GM12878 (cell line): ENCODE data around the gene MYL3. TPM values are rescaled to one million over a fixed set of nuclear protein-coding genes. Genes with fewer than 3 reads are reported as not detected.
A peak's percentile ranks its signal among the peaks of the same experiment; 100 is the strongest.

ENCODE experiments used
- ATAC-seq: fragments of 200-7000 bp; cut with Tn5 transposase; 3 replicates; pipeline ENCODE4 v1.9.1; 2020; ENCODE audit warnings: mild to moderate bottlenecking, moderate library complexity
- BruUV-seq: library from RNA; stranded (reverse); fragments of 400-500 nt; replicated peaks from 2 replicates; lab custom pipeline; 2021; lab: Mats Ljungman, UMichigan
- CTCF ChIA-PET: fragments of 300-600 bp; sonication (Branson Sonifier 250); formaldehyde crosslinking; extraction: SDS; loops from one replicate; lab custom pipeline; 2021; ENCODE audit warnings: inconsistent platforms; lab: Yijun Ruan, JAX
- POLR2A ChIA-PET: fragments of 350-600 bp; formaldehyde crosslinking; extraction: SDS; loops from one replicate; lab custom pipeline; 2021; ENCODE audit warnings: inconsistent platforms; lab: Charles Lee
- RAD21 ChIA-PET: fragments of 300-600 bp; sonication (Branson Sonifier 250); formaldehyde crosslinking; loops from one replicate; lab custom pipeline; 2023; ENCODE audit warnings: antibody characterized with exemption; ENCODE audit not compliant: unreplicated experiment; lab: Charles Lee
- SMC1A ChIA-PET: fragments of 300-600 bp; sonication (Branson Sonifier 250); formaldehyde crosslinking; loops from one replicate; lab custom pipeline; 2023; ENCODE audit not compliant: unreplicated experiment, uncharacterized antibody; lab: Charles Lee
- DNase-seq: peaks from one replicate; pipeline ENCODE4 v3.0.0-alpha.2; 2011; ENCODE audit warnings: low read depth, low spot score
- FAIRE-seq: peaks from 3 replicates; lab custom pipeline; 2011; peaks lifted over from hg19 to GRCh38; lab: Jason Lieb, UNC
- H2AFZ ChIP-seq: 2 replicates; pipeline ENCODE4 v1.6.0; 2011; ENCODE audit warnings: low read depth, low read length, control low read depth; ENCODE audit not compliant: control insufficient read depth
- H3K27ac ChIP-seq: 2 replicates; pipeline ENCODE4 v1.5.1; 2011; ENCODE audit warnings: control low read depth; ENCODE audit not compliant: control insufficient read depth, insufficient read depth
- H3K27me3 ChIP-seq, 2 experiments: replicated peaks in 1 of 2; 2 replicates each; pipeline versions ENCODE4 v1.6.0 to v1.6.1; 2011; ENCODE audit warnings: low read length in 1 of 2; ENCODE audit not compliant: control insufficient read depth in 2 of 2, insufficient read depth in 2 of 2
- H3K36me3 ChIP-seq, 2 experiments: 2 replicates each; pipeline ENCODE4 v1.5.1; 2011; ENCODE audit warnings: low read length in 1 of 2; ENCODE audit not compliant: control insufficient read depth in 2 of 2, insufficient read depth in 2 of 2
- H3K4me1 ChIP-seq: 2 replicates; pipeline ENCODE4 v1.6.1; 2011; ENCODE audit warnings: mild to moderate bottlenecking, low read length, moderate library complexity, mixed read lengths; ENCODE audit not compliant: control insufficient read depth, insufficient read depth
- H3K4me2 ChIP-seq: 2 replicates; pipeline ENCODE4 v1.6.0; 2011; ENCODE audit warnings: control low read depth; ENCODE audit not compliant: control insufficient read depth, insufficient read depth
- H3K4me3 ChIP-seq: fragments of 200-600 bp; sonication (generic); 2 replicates; pipeline ENCODE4 v1.5.1; 2016
- H3K79me2 ChIP-seq: 2 replicates; pipeline ENCODE4 v1.6.0; 2011; ENCODE audit warnings: low read length; ENCODE audit not compliant: control insufficient read depth, insufficient read depth
- H3K9ac ChIP-seq: 2 replicates; pipeline ENCODE4 v1.8.0; 2011; ENCODE audit warnings: low read length, control low read depth, mixed read lengths; ENCODE audit not compliant: control insufficient read depth, insufficient read depth
- H3K9me3 ChIP-seq: replicated peaks from 3 replicates; pipeline ENCODE4 v1.5.1; 2011; ENCODE audit warnings: mild to moderate bottlenecking, low read length; ENCODE audit not compliant: control insufficient read depth, insufficient read depth
- H4K20me1 ChIP-seq: 2 replicates; pipeline ENCODE4 v1.6.0; 2011; ENCODE audit not compliant: control insufficient read depth, insufficient read depth
- BCL3 ChIP-seq: IDR thresholded peaks from 2 replicates; pipeline ENCODE4 v1.6.1; 2011; ENCODE audit warnings: borderline replicate concordance, low read depth, mild to moderate bottlenecking, moderate library complexity, low read length; ENCODE audit not compliant: insufficient read depth, poor library complexity, severe bottlenecking
- BRCA1 ChIP-seq: IDR thresholded peaks from 2 replicates; pipeline ENCODE4 v1.6.1; 2011; ENCODE audit warnings: low read depth, low read length, improper control_type of control experiment
- DPF2 ChIP-seq: fragments of 450-650 bp; IDR thresholded peaks from 2 replicates; pipeline ENCODE4 v1.6.1; 2017; ENCODE audit warnings: mild to moderate bottlenecking
- E2F4 ChIP-seq: IDR thresholded peaks from 2 replicates; pipeline ENCODE4 v1.6.1; 2012; ENCODE audit warnings: low read depth, low read length, improper control_type of control experiment
- KLF5 ChIP-seq: fragments of 450-650 bp; IDR thresholded peaks from 2 replicates; pipeline ENCODE4 v1.6.1; 2014; ENCODE audit warnings: mild to moderate bottlenecking; ENCODE audit not compliant: partially characterized antibody
- PAX8 ChIP-seq: fragments of 450-650 bp; IDR thresholded peaks from 2 replicates; pipeline ENCODE4 v1.6.1; 2017; ENCODE audit warnings: mild to moderate bottlenecking, moderate library complexity
- PKNOX1 ChIP-seq: fragments of 450-650 bp; IDR thresholded peaks from 2 replicates; pipeline ENCODE4 v1.6.1; 2016; ENCODE audit warnings: mild to moderate bottlenecking
- PML ChIP-seq: IDR thresholded peaks from 2 replicates; pipeline ENCODE4 v1.6.1; 2012; ENCODE audit warnings: low read length, inconsistent platforms
- POLR2AphosphoS5 ChIP-seq: IDR thresholded peaks from 2 replicates; pipeline ENCODE4 v1.6.1; 2011; ENCODE audit warnings: mild to moderate bottlenecking, low read length, inconsistent platforms
- PRDM15 ChIP-seq: fragments of 450-650 bp; formaldehyde crosslinking; IDR thresholded peaks from 2 replicates; pipeline ENCODE4 v1.4.0; 2020; ENCODE audit warnings: mild to moderate bottlenecking, moderate library complexity
- WGBS: methylation state at CpG from one replicate; pipeline ENCODE4 v1.1.6; 2016; ENCODE audit warnings: low lambda C conversion rate; ENCODE audit not compliant: insufficient replicate concordance, insufficient coverage; ENCODE audit errors: missing lambda C conversion rate; 5-methylcytosine and 5-hydroxymethylcytosine counted together
- in situ Hi-C: fragments of 300-500 bp; cut with MboI; formaldehyde crosslinking; loops from 9 replicates; pipeline ENCODE4 v1.14.3; 2018; ENCODE audit warnings: mixed read lengths
- intact Hi-C: fragments of 100-400 bp; cut with micrococcal nuclease; formaldehyde crosslinking; loops from one replicate; pipeline ENCODE4 v1.14.2; 2022; ENCODE audit not compliant: unreplicated experiment
- polyA plus RNA-seq, 11 experiments: library from polyadenylated mRNA; depleted of rRNA in 4 of 11; unstranded in 6 of 11; stranded (reverse) in 5 of 11; fragments of >200 nt; fragmentation: Nextera tagmentation in 4 of 11; fragmentation: Illumina TruSeq in 1 of 11; extraction: Ambion mirVana in 4 of 11; extraction: Trizol in 1 of 11; gene quantifications; 1 replicate in 1 of 11; 2 replicates in 10 of 11; pipeline versions ENCODE4 v1.2.1 to v1.2.3, GENCODE V29; 2011 to 2016; ENCODE audit warnings: inconsistent platforms in 2 of 11, missing spikeins in 2 of 11, low read depth in 1 of 11
- total RNA-seq, 4 experiments: library from RNA; depleted of rRNA in 3 of 4; stranded (reverse); fragments of >200 nt in 3 of 4; fragmentation: Illumina TruSeq in 1 of 4; extraction: Trizol in 1 of 4; gene quantifications; 2 replicates each; pipeline versions ENCODE4 v1.2.1 to v1.2.3, GENCODE V29; 2013 to 2021

The MYL3 gene
- total and polyA plus RNA-seq, 10 of the 15 experiments (the other 5 are each of a cell fraction or from before 2014, with no cell fraction given): 0.40 TPM; not detected in 9

GRCh38 chr3:46907271-46907670, 44.0 kb upstream of the MYL3 start:
- H3K36me3 ChIP-seq: no peaks in the 10 kb centered on the region
- TF ChIP-seq BCL3: peak; percentile 75
- TF ChIP-seq E2F4: no peak
- ATAC-seq: no peak
- no peaks in the 10 kb centered on the region for H4K20me1 ChIP-seq
- no peak for FAIRE-seq
- H3K4me3 ChIP-seq: no peak overlapping the region
- no peak overlapping the region for H3K4me2 ChIP-seq
- no TSS peak for BruUV-seq
- no peak for DNase-seq
- intact Hi-C loops (no loop called here), in situ Hi-C loops (no loop called here)
- peaks cover 5% of the 10 kb centered on the region for H3K4me1 ChIP-seq
- WGBS: 68% methylated on average over 12 of the region's 12 CpGs
- SMC1A ChIA-PET: no interaction called here
- RAD21 ChIA-PET: no interaction called here
- POLR2A ChIA-PET: no interaction called here
- no peaks in the 10 kb centered on the region for H3K27me3 ChIP-seq
- CTCF ChIA-PET: interaction anchor here (1.4 kb wide), 1 partner anchor 11 kb away, joined by 3 read pairs; no protein-coding TSS in a partner anchor
- H3K79me2 ChIP-seq: no peaks in the 10 kb centered on the region
- H3K9me3 ChIP-seq: no peaks in the 10 kb centered on the region
- no peak overlapping the region for H3K27ac ChIP-seq
- H3K9ac ChIP-seq: no peak overlapping the region
- H2AFZ ChIP-seq: no peak overlapping the region

GRCh38 chr3:46906471-46907058, 43.3 kb upstream of the MYL3 start:
- intact Hi-C loops: no loop called here
- Histone ChIP-seq H3K36me3 (no peaks in the 10 kb centered on the region), H2AFZ (no peak overlapping the region), H3K79me2 (no peaks in the 10 kb centered on the region), H3K27me3 (no peaks in the 10 kb centered on the region), H4K20me1 (no peaks in the 10 kb centered on the region), H3K9ac (no peak overlapping the region), H3K4me3 (no peak overlapping the region), H3K4me2 (no peak overlapping the region), H3K4me1 (peaks cover 5% of the 10 kb centered on the region), H3K9me3 (no peaks in the 10 kb centered on the region), H3K27ac (no peak overlapping the region)
- ChIA-PET POLR2A (no interaction called here), CTCF (interaction anchor here (1.4 kb wide), 1 partner anchor 11 kb away, joined by 3 read pairs; no protein-coding TSS in a partner anchor), SMC1A (no interaction called here), RAD21 (no interaction called here)
- FAIRE-seq (no peak), DNase-seq (no peak), ATAC-seq (no peak)
- WGBS: 23% methylated on average over 4 of the region's 4 CpGs
- no TSS peak for BruUV-seq
- in situ Hi-C loops: no loop called here
- TF ChIP-seq PRDM15 (CRISPR knock-in tag) (no peak), PAX8 (no peak), KLF5 (no peak), PML (no peak), POLR2AphosphoS5 (no peak), DPF2 (no peak), BRCA1 (no peak), PKNOX1 (no peak)
